A172 (cell line): ENCODE data around the gene KCNQ2. TPM values are rescaled to one million over a fixed set of nuclear protein-coding genes. Genes with fewer than 3 reads are reported as not detected.
"Not testable (repeated sequence)": the region's sequence is repeated elsewhere in the genome, so short reads cannot be mapped to it uniquely, and the experiment has no call there.

Experiments used
- DNase-seq: peaks from one replicate; pipeline ENCODE4 v3.0.0-alpha.2; 2015; ENCODE audit warnings: low spot score
- total RNA-seq: library from RNA; depleted of rRNA; stranded (reverse); fragments of >200 nt; shearing (Covaris generic); gene quantifications from 2 replicates; pipeline ENCODE4 v1.2.3, GENCODE V29; 2014

The KCNQ2 gene
- total RNA-seq, 1 experiment from 2014 or later: 0.36 TPM

DNA sequence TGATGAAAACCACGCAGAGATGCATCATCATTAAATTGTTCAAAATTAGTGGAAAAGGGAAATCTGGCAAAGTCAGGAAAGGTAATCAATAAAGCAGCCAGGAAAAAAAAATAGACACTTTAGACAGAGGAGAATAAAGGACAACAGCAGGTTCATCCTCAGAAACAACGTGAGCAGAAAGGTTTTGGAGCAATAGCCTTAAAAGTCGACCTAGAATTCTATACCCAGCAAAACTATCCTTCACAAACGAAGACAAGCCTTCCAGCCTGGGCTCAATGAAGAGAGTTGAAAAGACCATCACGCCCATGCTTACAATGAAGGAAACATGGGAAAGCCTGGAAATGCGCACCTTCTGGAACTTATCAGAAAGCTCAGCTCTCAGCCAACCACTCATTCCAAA, 86.6 kb downstream of the KCNQ2 start:
- DNase-seq: no peak

DNA sequence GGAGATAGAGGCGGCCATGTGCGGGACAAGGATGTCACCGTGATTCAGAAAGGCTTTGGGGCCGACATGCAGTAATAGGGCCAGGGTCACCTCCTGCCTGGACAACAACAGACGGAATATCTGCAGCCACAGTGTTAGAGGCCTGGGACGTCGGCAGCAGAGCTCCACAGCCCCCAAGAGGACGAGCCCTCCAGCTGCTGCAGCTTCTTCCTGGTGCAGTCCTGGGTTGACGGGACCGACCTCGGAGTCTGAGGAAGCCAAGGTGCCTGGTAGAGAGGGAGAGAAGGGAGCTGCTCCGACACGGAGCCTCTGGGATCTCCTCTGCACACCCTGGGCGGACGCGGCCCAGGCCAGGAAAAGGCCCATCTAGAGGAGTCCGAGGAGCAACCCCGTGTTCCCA, 88.1 kb downstream of the KCNQ2 start:
- no peak for DNase-seq

DNA sequence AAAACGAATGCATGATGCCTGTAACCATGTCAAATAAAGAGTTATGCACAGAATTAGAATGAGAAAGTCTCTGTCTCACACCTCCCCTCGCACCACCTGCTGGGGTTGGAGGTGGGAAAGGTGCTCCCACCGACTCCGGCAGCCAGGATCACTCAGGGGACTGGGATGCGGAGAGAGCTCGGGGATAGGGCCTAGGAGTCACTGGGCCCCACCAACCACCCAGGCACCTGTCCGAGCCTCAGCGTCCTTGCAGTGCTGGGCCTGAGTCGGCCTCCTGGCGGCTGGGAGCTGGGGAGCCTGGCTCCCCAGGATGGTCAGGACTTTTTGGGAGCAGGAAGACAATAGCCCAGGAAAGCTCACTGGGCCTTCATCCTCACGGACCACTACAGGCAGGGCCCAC, 88.9 kb downstream of the KCNQ2 start:
- no peak for DNase-seq

DNA sequence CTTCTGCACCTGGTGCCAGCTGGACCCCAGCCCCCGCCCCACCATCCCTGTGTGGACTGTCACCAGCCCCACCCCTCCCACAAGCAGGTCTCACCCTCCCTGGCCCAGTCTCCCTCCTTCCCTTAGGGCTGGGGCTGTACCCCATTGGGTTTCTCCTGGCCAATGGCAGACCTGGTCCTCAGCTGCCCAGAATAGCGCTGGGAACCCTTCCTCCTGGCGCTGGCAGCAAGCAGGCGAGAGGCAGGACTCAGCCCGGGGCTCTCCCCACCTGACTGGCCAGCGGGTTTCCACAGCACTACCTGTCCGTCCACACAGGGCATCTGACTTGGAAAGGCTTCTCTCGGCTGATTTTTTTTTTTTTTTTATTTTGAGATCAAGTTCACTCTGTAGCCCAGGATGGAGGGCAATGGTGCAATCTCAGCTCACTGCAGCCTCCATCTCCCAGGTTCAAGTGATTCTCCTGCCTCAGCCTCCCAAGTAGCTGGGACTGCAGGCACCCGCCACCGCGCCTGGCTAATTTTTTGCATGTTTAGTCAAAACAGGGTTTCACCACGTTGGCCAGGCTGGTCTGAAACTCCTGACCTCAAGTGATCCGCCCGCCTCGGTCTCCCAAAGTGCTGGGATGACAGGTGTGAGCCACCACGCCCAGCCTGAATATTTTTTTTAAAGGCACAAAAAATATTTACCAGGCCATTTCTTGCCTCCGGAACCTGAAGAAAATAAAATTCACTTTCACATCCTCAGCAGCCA, 89.7 kb downstream of the KCNQ2 start:
- no peak for DNase-seq

DNA sequence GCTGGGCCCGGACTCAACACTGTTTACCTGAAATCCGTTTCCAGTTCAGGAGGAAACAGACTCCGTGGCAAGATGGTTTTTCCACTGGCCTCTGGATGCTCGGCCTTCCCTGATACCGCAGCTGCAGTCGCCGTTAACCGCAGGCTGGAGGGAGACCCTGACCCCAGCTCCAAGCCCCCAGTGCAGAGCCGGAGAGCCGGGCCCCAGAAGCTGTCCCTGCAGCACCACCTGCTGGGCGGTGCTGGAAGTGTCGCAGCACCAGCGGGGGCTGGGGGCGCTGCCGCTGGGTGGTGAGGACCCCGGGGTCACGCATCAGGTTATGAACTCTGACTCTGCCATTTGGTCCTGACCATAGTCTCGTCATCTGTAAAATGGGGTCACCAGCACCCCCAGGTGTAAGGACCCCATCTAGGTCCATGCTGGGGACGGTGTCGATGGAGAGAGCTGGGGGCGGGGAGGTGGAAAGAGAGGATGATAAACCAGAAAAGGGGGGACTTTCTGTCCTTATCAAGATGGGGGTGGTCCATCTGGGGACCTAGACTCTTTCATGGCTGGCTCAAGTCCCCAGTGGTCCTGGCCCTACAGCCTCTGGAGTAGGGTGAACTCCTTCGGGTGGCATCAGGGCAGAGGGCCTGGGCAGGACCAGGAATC, 90.5 kb downstream of the KCNQ2 start:
- DNase-seq: no peak

DNA sequence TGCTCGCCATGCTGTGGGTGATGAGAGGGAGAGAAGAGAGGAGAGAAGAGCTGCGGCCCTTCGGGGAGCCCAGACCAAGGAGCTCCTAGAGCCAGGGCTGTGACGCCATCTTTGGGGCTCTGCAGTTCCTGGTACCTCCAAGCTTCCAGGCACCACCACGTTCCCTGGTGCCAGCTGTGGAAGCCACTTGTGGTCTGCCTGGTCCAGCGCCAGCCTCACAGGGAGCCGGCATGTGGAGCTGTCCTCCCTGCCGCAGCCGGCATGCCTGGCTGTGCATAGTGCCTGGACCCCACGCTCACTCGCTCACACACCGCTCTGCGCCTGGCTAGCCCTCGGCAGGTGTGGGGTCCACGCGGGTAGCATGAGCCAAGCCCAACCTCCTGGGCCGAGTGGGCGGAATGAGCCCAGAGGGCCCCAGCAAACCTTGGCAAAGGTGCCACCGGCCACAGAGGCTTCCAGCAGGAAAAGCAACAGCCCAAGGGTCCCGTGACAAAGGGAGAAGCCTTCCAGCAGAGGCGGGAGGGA, 92.0 kb downstream of the KCNQ2 start:
- DNase-seq: no peak

DNA sequence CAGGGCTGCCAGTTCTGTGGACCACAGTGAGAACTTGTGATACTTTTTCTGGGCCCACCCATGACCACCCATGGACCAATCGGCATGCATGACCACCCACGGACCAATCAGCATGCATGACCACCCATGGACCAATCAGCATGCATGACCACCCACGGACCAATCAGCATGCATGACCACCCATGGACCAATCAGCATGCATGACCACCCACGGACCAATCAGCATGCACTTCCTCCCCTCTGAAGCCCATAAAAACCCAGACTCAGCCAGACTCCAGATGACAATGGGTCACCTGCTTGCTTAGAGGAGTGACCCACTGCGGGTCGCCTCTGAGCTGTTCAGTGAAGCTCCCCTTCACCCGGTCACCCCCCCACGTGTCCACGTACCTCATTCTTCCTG, 92.6 kb downstream of the KCNQ2 start:
- DNase-seq: not testable (repeated sequence)

DNA sequence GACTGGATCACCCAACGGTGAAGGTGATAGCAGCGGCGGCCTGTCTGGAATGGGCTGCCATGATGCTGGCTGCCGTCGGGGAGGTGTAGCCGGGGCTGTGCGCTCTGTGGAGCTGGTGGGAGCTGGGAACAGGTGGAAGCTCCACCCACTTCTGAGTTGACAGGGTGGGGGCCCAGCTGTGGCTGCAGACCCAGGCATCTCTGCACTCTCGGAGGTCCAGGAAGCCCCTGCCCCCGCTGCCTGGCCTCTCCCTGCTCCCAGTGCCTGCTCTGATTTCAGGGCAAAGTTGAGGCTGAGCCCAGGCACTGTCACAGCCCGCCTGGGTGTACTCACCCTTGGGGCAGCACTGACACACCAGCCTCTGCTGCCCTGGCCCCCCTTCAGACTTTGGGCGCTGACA, 93.2 kb downstream of the KCNQ2 start:
- DNase-seq: no peak

GRCh38 chr20:63378626-63379025, 93.8 kb downstream of the KCNQ2 start:
- DNase-seq: no peak

DNA sequence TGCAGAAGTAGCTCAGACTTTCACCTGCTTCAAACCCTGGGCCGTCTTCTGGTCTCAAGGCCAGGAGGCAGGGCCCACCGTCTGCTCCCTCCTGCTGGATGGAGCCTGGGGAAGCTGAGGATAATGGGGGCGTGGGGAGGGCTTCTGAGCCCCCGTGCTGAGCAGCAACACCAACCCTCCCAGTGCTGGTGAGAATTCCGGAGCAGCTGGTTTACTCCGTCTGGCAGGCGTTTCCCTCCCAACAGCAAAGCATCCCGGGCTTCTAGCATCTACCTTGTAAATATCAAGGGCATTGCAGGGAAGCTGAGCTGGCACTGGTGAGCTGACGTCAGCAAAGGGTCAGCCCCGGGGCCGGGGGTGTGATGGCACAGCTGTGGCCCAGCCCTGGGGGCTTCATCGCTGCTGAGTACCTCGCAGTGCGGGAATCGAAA, 94.5 kb downstream of the KCNQ2 start:
- DNase-seq: no peak

DNA sequence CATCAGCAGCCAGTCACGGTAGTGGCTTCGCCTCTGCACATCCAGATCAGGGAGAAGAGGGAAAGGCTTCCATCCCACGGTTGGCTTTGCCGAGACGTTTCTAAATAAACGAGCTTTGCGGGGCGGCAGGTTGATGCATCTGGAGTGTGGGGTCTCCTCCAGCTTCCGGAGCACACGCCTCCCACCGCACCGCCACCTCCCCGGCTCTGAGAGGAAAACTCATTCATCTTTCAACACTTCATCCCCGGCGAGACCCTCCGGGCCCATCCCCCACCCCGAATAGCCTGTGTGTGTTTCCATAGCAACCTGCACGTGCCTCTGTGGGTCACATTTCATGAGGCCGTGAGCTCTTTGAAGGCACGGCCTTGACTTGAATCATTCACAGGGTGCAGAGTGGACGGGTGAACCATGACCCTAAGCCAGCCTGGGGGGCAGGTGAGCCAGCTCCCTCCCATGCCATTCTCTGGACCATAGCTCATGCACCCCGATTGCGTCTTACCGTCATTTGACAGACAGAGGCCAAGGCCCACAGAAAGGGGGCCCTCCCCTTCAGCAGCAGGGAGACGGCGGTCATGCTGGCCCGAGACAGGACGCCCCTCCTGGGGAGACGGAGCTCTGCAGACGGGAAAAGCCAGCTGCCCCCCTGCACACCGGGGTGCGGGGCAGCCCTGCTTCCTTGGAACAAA, 95.1 kb downstream of the KCNQ2 start:
- DNase-seq: no peak

- no peak for DNase-seq
These were observed 95.9 kb downstream of the KCNQ2 start for GRCh38 chr20:63376283-63377250.

DNA sequence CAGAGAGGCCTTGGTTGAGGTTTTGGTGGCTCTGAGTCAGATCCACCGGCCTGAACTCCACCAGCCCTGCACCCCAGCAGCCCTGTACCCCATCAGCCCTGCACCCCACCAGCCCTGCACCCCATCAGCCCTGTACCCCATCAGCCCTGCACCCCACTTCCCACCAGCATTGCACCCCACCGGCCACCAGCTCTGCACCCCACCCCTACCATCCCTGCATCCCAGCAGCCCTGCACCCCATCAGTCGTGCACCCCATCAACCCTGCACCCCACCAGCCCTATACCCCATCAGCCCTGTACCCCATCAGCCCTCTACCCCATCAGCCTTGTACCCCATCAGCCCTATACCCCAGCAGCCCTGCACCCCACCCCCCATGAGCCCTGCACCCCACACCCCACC, 97.0 kb downstream of the KCNQ2 start:
- no peak for DNase-seq

GRCh38 chr20:63374504-63374903, 98.0 kb downstream of the KCNQ2 start:
- no peak for DNase-seq

DNA sequence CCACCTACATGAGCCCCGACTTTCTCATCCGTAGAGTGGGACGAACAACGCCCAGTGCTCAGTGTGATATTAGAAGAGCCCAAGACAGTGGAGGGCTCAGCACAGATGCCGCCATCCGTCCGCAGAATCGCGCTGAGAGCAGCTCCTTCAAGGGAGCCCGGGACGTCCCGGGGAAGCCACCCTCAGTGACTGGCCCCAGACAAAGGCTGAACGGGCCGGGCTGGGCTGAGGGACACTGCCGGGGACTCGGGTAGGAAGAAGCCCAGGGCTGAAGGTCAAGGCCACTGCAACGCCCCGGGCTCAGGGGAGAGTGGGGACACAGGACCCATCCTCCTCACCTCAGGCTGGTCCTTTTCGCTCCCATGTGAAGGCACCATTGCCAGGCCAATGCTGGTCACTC, 98.5 kb downstream of the KCNQ2 start:
- no peak for DNase-seq

- DNase-seq: no peak
These were observed 99.2 kb downstream of the KCNQ2 start for GRCh38 chr20:63372971-63373885.

DNA sequence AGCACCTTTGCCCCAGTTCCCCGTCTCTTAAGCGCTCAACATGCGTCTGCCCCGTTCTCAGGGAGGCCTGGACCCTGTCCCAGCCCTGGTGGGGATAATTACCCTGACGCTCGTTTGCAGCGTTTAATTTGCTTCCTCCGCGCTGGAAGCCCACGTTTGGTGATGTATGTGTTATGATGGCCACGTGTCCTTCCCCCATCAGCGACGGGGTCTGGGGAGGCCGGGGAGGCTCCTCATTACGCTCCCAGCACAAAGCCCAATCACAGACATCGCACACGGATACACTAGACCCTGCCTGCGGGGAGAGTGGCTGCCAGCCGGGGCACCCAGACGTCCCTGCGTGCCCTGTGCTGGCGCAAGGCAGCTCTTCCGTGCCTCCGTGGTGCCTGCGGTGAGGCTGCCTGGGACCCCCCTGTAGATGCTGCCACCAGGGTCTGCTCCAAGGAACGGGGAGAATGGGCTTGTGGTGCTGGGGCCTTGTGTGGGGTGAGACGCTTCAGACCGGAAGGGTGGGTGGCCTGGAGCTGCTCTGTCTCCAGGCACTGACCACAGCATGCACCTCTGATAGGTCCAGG, 101.1 kb downstream of the KCNQ2 start:
- no peak for DNase-seq

- no peak for DNase-seq
These were observed 101.8 kb downstream of the KCNQ2 start for GRCh38 chr20:63370618-63371187.

GRCh38 chr20:63369724-63370617, 102.5 kb downstream of the KCNQ2 start:
- DNase-seq: no peak
